NCI-H146 treated with DMSO at 0.1 percent for 48 hours (cell line): ENCODE data around the gene TERB1.

Source experiments
- DNase-seq: peaks from one replicate; lab custom pipeline; 2025; ENCODE audit not compliant: unreplicated experiment; lab: John Stamatoyannopoulos, UW

TERB1 gene

DNA sequence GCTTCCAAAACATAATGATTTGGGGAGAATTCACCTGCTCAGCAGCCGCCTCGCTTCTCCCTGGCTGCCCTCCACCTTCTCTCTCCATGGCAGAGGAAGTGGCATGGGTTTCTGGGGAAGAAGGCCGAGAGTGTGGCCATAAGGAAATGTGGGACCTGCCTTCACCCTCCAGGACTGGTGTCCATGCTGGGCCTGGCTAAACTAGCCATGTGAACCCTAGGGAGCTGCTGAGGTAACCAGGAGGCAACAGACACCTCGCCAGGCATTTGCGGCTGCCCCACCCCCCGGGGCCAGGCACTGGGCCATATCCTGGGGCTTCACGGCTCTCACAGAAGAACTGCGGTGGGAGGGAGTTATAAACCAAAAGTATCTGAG, 94.9 kb downstream of the TERB1 start:
- no peak for DNase-seq

DNA sequence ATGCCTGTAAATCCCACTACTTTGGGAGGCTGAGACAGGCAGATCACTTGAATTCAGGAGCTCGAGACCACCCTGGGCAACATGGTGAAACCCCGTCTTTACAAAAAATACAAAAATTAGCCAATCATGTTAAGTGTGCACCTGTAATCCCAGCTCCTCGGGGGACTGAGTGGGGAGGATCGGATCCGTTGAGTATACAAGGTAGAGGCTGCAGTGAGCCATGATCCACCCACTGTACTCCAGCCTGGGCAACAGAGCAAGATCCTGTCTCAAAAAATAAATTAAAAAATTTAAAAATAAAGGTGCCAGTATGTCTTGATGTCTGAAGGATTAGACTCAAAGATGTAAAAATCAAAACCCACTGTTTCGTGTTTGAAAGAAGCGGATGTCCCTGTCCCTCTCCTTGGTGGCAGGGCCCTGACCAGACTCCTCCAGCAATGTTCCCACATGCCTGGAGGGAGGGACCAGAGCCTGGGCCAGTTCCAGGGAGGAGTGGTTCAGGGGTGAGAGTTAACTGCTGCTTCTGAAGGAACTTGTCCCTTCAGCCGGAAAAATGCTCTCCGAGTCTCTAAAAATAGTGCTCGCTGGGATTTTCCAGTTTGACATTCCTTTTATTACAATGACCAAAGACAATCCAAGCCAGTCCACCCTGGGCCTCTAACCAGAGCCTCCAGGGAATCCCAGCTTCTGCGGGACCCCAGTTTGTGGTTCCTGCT, 95.4 kb downstream of the TERB1 start:
- no peak for DNase-seq
